ENCODE data around the gene PLAU. TPM values are rescaled to one million over a fixed set of nuclear protein-coding genes. Genes with fewer than 3 reads are reported as not detected.

Gene PLAU
- total and polyA plus RNA-seq, 2 of the 13 experiments (the other 11 are each of a cell fraction or from before 2014, with no cell fraction given): 0.45 to 11.2 TPM

GRCh38 chr10:73866621-73867020 lies 44.3 kb upstream of the PLAU start:
- Histone ChIP-seq H3K4me2 (ENCODE audit: low read depth, low read length) (no peak overlapping the region), H3K4me3 (replicated peaks in 1 of 3; ENCODE audit: insufficient read depth in 1 of 3, low read depth in 2 of 3, low read length in 3 of 3) (no peak overlapping the region), H2AFZ (ENCODE audit: low read length) (no peak overlapping the region), H3K9me3 (ENCODE audit: low read length) (no peaks in the 10 kb centered on the region), H3K27me3 (ENCODE audit: control insufficient read depth in 1 of 2, insufficient read depth in 2 of 2, low read length in 2 of 2) (no peaks in the 10 kb centered on the region), H3K79me2 (ENCODE audit: insufficient read depth, low read length) (peaks cover 10% of the 10 kb centered on the region), H3K9ac (ENCODE audit: insufficient read depth, low read depth, low read length) (no peak overlapping the region), H3K36me3 (replicated peaks in 1 of 2; ENCODE audit: control insufficient read depth in 1 of 2, insufficient read depth in 2 of 2, low read length in 2 of 2) (peaks cover 6 to 40% of the 10 kb centered on the region in 2 experiments; a peak in 3 of 5 replicates), H3K4me1 (ENCODE audit: insufficient read depth, low read length) (peaks cover 5% of the 10 kb centered on the region), H3K27ac (ENCODE audit: extremely low read length, insufficient read depth, low read length) (no peak overlapping the region), H4K20me1 (ENCODE audit: insufficient read depth, low read length) (no peaks in the 10 kb centered on the region)
- in situ Hi-C loops (cut with HindIII; ENCODE audit: extremely low pct_ligation_motif_present, low pct_unique_long_range_greater_than_20kb): no loop called here
- ATAC-seq (no peak), FAIRE-seq (no peak), DNase-seq (ENCODE audit: low spot score) (no peak)
- 99% methylated on average over 7 of the region's 7 CpGs for WGBS (ENCODE audit: low lambda C conversion rate)
- TF ChIP-seq ZFP36L1 (CRISPR knock-in tag; IDR thresholded peaks at IDR 0.05): no peak
- ChIA-PET POLR2A (no interaction called here), CTCF (ENCODE audit: low intra/inter-chr PET ratio, low total read pairs) (no interaction called here)
- no TSS peak for BruUV-seq (replicated peaks)
- intact Hi-C loops (cut with micrococcal nuclease; ENCODE audit: unreplicated experiment): no loop called here

GRCh38 chr10:73867126-73867807 lies 43.7 kb upstream of the PLAU start:
- in situ Hi-C loops (cut with HindIII; ENCODE audit: extremely low pct_ligation_motif_present, low pct_unique_long_range_greater_than_20kb): no loop called here
- Histone ChIP-seq H3K36me3 (replicated peaks in 1 of 2; ENCODE audit: control insufficient read depth in 1 of 2, insufficient read depth in 2 of 2, low read length in 2 of 2) (peaks cover 6 to 37% of the 10 kb centered on the region in 2 experiments; a peak in 3 of 5 replicates), H3K4me3 (replicated peaks in 1 of 3; ENCODE audit: insufficient read depth in 1 of 3, low read depth in 2 of 3, low read length in 3 of 3) (no peak overlapping the region), H3K27ac (ENCODE audit: extremely low read length, insufficient read depth, low read length) (no peak overlapping the region), H3K4me2 (ENCODE audit: low read depth, low read length) (no peak overlapping the region), H3K9me3 (ENCODE audit: low read length) (no peaks in the 10 kb centered on the region), H2AFZ (ENCODE audit: low read length) (no peak overlapping the region), H4K20me1 (ENCODE audit: insufficient read depth, low read length) (peaks cover 3% of the 10 kb centered on the region; the same call in 1 of the 2 replicates), H3K27me3 (ENCODE audit: control insufficient read depth in 1 of 2, insufficient read depth in 2 of 2, low read length in 2 of 2) (no peaks in the 10 kb centered on the region), H3K9ac (ENCODE audit: insufficient read depth, low read depth, low read length) (no peak overlapping the region), H3K4me1 (ENCODE audit: insufficient read depth, low read length) (peaks cover 12% of the 10 kb centered on the region), H3K79me2 (ENCODE audit: insufficient read depth, low read length) (peaks cover 11% of the 10 kb centered on the region)
- TF ChIP-seq EED (CRISPR knock-in tag; IDR thresholded peaks at IDR 0.05) (no peak), TRAFD1 (CRISPR knock-in tag; IDR thresholded peaks at IDR 0.05; ENCODE audit: borderline replicate concordance) (no peak), TARDBP (CRISPR knock-in tag; IDR thresholded peaks at IDR 0.05) (no peak), GATAD2A (CRISPR knock-in tag; IDR thresholded peaks at IDR 0.05) (no peak), ZNF343 (CRISPR knock-in tag; IDR thresholded peaks at IDR 0.05) (no peak), GPN1 (CRISPR knock-in tag; IDR thresholded peaks at IDR 0.05; ENCODE audit: borderline replicate concordance) (no peak), SALL2 (CRISPR knock-in tag; IDR thresholded peaks at IDR 0.05) (no peak), ZGPAT (CRISPR knock-in tag; IDR thresholded peaks at IDR 0.05) (no peak), NR3C1 (CRISPR knock-in tag; IDR thresholded peaks at IDR 0.05) (no peak), CCAR2 (optimal IDR thresholded peaks at IDR 0.05; ENCODE audit: low read depth, low read length) (no peak), ZNF644 (CRISPR knock-in tag; IDR thresholded peaks at IDR 0.05; ENCODE audit: low read depth) (no peak)
- ATAC-seq (no peak), DNase-seq (ENCODE audit: low spot score) (no peak), FAIRE-seq (no peak)
- no TSS peak for BruUV-seq (replicated peaks)
- ChIA-PET POLR2A (no interaction called here), CTCF (ENCODE audit: low intra/inter-chr PET ratio, low total read pairs) (no interaction called here)
- intact Hi-C loops (cut with micrococcal nuclease; ENCODE audit: unreplicated experiment): no loop called here
- WGBS (ENCODE audit: low lambda C conversion rate): 94% methylated on average over 10 of the region's 10 CpGs
